A204.1 (cell line): Measurements from ENCODE around the gene VPS13D.

Experiments used
- FAIRE-seq: peaks from 2 replicates; lab custom pipeline; 2012; peaks lifted over from hg19 to GRCh38; lab: Jason Lieb, UNC

VPS13D gene

GRCh38 chr1:12542138-12542465 is 312.3 kb downstream of the VPS13D start:
- no peak for FAIRE-seq

DNA sequence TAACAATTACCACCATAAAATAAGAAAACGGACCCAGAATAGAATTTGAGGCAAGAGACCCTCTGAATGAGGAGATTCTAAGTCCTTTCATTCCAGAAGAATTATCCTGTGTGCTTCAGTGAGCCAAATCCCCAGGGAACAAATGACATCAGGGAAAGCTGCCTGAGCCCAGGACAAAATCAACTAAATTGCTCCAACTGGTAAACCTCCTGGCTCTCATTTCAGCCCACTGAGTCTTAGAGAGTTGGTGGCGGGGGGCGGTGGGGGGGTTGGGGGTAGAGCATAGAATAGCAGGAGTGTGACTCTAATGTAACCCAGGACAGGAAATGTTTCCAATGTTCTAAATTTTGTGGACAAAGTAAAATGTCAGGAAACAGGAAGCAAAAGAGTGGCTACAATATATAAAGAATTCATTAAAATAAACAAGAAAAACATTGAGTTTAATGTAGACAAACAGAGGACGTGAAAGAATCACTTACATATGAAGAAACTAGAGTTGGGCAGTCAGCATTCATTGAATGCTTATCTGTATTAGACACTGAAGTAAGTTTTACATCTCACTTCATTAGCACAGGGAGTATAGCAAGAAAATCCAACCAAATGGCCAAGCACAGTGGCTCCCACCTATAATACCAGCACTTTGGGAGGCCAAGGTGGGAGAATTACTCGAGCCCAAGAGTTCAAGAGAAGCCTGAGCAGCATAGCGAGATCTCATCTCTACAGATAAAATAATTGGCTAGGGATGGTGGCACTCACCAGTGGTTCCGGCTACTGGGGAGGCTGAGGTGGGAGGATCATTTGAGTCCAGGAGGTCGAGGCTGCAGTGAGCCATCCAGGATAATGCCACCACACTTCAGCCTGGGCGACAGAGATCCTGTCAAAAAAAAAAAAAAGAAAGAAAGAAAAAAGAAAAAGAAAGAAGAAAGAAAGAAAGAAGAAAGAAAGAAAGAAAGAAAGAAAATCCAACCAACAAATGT is 313.1 kb downstream of the VPS13D start:
- FAIRE-seq = no peak

DNA sequence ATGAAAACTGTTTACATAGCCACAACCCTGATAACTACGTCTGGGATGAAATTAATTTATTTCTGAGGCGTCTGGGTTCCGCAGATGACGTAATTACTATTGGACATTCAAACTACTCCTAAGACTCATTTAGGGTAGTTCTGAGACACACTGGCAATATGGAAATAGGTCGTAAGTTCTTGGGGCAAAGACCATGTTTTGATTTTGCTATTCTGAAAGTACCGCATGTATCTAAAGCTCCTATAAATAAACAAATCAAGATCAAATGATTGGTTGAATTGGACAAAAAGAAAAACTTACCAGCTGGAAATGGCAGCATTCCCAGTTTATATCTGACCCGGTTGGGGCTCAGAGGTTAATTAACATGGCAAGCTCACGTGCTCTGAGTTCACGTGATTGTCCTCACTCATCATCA is 313.9 kb downstream of the VPS13D start:
- no peak for FAIRE-seq

DNA sequence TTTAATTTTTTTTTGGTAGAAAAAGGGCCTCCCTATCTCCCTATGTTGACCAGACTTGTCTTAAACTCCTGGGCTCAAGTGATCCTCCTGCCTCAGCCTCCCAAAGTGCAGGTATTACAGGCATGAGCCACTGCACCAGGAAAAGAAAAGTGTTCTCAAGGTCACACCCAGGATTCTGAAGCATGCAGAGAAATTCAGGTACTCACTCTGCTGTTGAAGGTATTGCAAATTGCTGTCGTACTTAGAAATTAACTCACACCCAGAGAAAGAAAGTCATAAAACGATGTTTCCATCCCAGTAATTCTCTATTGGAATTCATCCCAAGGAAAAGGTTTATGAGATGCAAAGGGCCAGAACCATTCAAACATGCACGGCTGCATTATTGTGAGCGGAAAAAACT is 314.5 kb downstream of the VPS13D start:
- no peak for FAIRE-seq

- no peak for FAIRE-seq
Measured at GRCh38 chr1:12544992-12545391, 315.2 kb downstream of the VPS13D start.

GRCh38 chr1:12546771-12547585 is 317.1 kb downstream of the VPS13D start:
- no peak for FAIRE-seq

DNA sequence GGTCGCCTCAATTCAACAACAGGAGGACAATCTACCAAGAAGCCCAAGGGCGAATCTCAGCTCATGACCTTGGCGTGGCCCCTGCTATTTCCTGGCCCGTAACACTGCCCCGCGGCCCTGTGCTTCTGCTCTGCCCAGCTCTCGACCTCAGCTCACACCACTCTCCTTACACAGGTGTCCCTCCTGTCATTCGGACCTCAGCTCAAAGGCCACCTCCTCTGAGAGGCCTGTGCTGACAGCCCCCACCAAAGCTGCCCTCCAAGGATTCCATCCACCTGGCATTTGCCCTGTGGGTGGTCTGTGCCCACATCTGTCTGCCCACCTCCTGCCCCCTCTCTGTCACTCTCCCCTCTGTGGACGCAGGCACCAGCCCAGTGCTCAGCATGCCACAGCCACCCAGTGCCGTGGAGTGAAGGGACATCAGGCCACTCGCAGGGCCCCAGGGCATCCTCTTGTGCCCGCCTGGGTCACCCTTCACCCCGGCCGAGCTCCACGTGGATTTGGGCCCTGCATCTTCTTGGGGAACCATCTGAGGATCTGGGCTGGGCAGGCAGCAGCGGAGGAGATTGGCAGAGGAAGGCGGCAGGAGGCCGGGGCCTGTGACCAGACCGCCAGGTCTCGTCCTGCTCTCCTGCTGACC is 317.9 kb downstream of the VPS13D start:
- FAIRE-seq = no peak

DNA sequence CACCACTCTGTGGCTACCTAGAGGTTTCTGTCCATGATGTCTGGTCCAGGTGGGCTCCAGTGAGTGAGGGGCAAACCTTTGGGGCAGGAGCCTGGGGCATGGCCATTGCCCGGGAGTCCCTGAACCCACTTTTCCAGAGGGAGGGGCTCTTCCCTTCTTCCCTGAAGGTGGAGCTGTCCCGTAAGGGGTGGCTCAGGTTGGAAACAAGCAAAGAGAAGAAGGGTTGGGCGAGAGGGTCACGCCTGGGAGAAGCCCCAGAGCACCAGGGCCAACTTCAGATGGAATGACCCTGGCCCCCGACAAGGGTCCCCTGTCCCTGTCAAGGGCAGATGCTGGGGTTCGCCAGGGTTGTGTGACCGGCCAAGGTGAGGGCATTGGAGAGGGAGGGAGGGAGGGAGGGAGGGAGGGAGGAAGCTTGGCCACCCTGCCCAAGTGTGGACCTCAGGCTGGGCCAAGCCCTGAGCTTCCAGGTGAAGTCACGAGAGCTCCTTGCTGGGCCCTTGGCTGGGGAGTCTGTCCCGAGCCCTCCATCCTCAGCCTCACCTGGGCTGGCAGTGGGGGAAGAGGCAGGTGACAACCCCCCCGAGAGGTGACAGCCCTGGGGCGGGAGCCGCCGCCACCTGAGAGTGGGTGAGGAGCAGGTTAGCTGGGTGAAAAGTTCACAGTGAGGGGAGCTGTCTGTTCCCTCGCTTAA is 318.6 kb downstream of the VPS13D start:
- no peak for FAIRE-seq

DNA sequence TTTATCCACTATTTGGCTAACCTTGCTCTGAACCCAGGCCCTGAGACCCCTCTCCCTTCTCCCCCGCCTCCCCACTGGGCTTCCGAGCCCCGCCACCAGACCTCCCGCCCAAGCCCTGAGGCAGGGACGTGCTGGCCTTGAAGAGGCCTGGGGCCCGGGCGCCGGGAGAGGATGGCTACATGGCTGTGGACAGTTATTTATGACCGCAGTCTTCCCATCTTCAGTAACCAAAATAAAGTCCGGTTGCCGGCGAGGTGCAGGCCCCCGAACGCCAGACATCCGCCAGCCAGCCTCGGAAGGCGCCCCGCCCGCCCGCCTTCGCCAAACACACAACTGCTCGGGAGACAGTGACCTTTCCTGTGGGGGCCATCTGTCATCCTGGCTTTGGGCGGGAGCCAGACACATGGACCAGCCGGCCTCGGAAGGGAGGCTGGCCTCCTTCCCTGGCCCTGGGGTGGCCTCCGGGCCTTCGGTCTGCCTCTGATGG is 319.2 kb downstream of the VPS13D start:
- no peak for FAIRE-seq

DNA sequence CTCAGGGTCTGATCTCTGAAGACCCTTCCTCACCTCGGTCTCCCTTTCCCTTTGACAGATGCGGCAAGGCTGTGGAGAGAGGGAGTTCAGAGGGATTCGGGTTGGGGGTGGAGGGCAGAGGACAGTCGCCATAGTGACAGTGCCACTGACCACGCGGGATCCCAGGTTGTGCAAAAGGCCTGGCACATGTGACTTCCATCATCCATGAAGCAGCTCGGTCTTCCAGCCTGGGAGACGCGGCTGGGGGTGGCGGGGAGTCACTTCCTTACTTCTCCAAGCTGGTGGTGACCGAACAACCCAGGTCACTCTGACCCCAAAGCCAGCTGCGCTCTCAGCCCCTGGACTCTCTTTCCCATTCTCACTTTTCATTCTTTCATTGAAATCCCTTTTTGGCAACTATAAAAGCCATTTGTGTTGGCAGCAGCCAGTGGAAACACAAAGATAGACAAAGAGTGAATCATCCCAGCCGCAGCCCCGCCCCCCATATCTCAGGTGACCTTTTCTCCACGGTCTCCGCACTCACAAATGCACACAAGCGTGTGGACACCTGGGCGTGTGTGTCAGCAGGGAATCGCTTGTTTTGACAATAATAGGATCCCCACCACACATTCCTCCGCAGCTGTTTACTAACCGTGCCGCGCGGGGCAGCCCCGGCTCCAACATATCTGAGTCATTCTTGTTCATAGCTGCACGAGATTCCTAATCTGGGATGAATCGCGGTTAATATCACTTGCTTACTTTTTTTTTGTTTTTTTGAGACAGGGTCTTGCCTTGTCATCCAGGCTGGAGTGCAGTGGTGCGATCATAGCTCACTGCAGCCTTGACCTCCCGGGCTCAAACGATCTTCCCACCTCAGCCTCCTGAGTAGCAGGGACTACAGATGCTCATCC is 319.9 kb downstream of the VPS13D start:
- no peak for FAIRE-seq

GRCh38 chr1:12551584-12551983 is 321.8 kb downstream of the VPS13D start:
- FAIRE-seq = no peak

DNA sequence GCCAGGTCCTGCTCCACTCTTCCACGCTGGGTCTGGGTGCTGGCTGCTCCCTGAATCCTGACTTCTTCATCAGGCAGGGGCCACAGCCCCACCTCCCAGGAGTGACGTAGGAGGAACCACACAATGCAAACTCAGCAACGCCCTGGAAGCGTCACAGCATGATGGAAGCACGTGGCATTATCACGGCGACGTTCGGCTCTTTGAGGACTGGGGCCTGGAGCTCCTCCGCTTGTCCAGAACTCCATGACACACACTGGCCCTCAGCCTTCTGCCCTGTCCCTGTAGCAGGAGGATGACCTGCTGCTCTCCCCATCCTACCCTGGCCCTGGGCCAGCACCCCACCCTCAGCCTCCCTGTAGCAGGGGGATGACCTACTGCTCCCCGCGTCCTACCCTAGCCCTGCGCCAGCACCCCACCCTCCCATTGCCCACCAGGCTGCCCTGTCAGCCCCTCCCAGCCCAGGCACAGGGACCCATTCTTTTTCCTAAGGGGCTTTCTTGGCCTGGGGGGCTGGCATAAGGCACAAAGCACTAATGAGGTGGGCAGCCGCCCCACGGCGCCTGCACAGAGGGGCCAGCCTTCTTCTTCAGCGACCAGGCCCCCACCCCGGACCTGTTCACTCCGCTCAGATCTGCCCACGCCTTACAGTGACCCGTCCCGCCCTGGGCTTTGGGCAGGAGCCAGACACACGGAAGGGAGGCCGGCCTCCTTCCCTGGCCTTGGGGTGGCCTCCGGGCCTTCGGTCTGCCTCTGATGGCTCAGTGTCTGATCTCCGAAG is 322.5 kb downstream of the VPS13D start:
- FAIRE-seq = no peak

DNA sequence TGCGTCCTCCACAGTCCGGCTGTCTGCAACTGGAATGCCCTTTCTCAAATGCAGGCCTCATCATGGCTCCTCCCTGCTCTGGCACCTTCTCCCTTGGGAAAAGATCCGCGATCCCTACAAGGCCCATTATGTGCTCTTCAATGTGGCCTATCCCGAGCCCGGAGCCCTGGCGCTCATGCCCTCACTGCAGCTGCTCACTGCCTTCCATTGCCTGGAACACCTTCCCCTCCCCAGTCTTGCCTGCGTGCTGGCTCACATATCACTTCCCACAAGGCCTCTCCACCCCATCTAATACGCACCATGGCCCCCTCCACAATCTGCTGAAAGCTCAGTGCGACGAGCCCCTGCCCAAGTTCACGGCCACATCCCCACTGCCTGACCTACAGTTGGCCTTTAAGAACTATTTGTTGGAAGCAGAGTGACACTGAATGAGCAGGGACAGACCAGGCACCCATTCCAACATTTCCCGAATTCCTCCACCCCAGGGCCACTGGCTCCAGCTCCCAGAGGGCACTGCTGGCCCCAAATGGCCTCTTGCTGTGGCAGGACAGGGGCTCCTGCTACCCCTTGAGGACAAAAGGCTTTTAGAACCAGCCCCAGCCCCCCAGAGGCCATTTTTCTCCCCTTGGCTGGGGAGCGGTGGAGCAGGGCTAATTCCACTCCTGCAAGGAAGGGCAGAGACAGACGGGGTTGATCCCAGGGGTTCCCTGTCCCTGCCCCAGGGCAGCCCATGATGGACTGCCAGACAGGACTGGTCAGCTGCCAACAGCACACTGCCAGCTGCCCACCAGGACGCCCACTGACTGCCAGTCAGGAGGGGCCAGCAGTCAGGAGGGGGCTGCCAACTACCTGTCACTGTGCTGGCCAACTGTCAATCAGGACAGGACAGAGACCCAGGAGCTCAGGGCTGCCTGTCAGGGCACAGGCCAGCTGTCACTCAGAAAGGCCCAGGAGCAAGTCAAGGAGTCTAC is 323.4 kb downstream of the VPS13D start:
- no peak for FAIRE-seq

- FAIRE-seq = no peak
Measured at GRCh38 chr1:12553963-12554362, 324.1 kb downstream of the VPS13D start.

DNA sequence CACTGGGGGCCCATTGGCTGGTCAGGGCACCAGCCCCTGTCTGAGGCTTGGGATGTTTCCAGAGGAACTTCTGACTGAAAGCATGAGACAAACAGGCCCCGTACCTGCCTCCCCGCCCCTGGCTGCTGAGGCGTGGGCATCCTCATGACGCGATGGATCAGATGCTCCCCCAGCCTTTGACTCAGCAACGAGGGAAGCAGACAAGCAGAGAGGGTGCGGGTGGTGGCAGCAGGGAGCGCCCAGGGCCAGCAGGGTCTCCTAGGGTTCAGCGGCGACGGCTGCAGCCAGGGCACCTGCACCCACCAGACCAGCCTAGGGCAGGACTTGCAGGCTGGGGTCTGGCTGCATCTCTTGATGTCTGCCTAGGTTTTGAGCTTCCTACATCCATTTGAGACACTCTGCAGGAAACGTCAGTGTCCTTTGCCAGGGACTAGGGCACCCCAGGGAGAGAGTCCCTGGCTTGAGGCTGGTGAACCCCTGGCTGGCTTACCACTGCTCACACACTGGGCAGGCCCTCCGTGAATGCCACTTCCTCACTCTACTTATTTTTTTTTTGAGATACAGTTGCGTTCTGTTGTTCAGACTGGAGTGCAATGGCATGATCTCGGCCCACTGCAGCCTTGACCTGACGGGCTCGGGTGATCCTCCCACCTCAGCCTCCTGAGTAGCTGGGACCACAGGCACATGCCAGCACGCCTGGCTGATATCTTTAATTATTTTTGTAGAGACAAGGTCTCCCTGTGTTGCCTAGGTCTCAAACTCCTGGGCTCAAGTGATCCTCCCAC is 324.9 kb downstream of the VPS13D start:
- FAIRE-seq = no peak

GRCh38 chr1:12555411-12556367 is 325.9 kb downstream of the VPS13D start:
- no peak for FAIRE-seq

- no peak for FAIRE-seq
Measured at GRCh38 chr1:12556368-12556930, 326.6 kb downstream of the VPS13D start.
